Mucosa of rectum (tissue), 2 donors: ENCODE measurements around the gene JAML.
A peak's percentile ranks its signal among the peaks of the same experiment; 100 is the strongest.

Experiments
- H3K27ac ChIP-seq, 2 donors: one replicate each; pipeline ENCODE4 v1.7.0; 2013; ENCODE audit warnings: inconsistent platforms in 2 of 2, low read depth in 2 of 2, low read length in 2 of 2
- H3K27me3 ChIP-seq, 2 donors: one replicate each; pipeline ENCODE4 v1.7.0; 2013; ENCODE audit warnings: low read length in 2 of 2; ENCODE audit not compliant: control insufficient read depth in 2 of 2, insufficient read depth in 2 of 2
- H3K36me3 ChIP-seq, 2 donors: one replicate each; pipeline ENCODE4 v1.7.0; 2013; ENCODE audit warnings: low read length in 2 of 2; ENCODE audit not compliant: control insufficient read depth in 2 of 2, insufficient read depth in 2 of 2
- H3K4me1 ChIP-seq, 2 donors: one replicate each; pipeline ENCODE4 v1.7.0; 2013; ENCODE audit warnings: low read length in 2 of 2, mild to moderate bottlenecking in 1 of 2; ENCODE audit not compliant: control insufficient read depth in 2 of 2, insufficient read depth in 2 of 2
- H3K4me3 ChIP-seq, 2 donors: one replicate each; pipeline ENCODE4 v1.7.0; 2013; ENCODE audit warnings: low read length in 2 of 2
- H3K9ac ChIP-seq, 2 donors: one replicate each; pipeline ENCODE4 v1.7.0; 2013; ENCODE audit warnings: low read length in 2 of 2, low read depth in 1 of 2, mild to moderate bottlenecking in 1 of 2
- H3K9me3 ChIP-seq, 2 donors: one replicate each; pipeline ENCODE4 v1.7.0; 2013; ENCODE audit warnings: low read length in 2 of 2; ENCODE audit not compliant: control insufficient read depth in 2 of 2
- donor health status: healthy.
- donor health status: Normal muscosa, but diverticular disease.

JAML gene

GRCh38 chr11:118240999-118241763 is 16.4 kb upstream of the JAML start:
- H3K27ac ChIP-seq: peak overlapping the region; percentile 72 to 79
- peak overlapping the region in 1 of 2 donors; percentile 36 for H3K9ac ChIP-seq
- peak overlapping the region; percentile 20 to 62 for H3K4me3 ChIP-seq
- no peaks in the 10 kb centered on the region for H3K36me3 ChIP-seq
- H3K27me3 ChIP-seq: no peaks in the 10 kb centered on the region
- peaks cover 23 to 31% of the 10 kb centered on the region in 2 donors for H3K4me1 ChIP-seq
- no peaks in the 10 kb centered on the region for H3K9me3 ChIP-seq

GRCh38 chr11:118239509-118240205 is 14.8 kb upstream of the JAML start:
- Histone ChIP-seq H3K9me3 (no peaks in the 10 kb centered on the region), H3K27ac (peak overlapping the region; percentile 26 to 72), H3K4me1 (peaks cover 23 to 29% of the 10 kb centered on the region in 2 donors), H3K36me3 (peaks cover 0 to 6% of the 10 kb centered on the region in 2 donors), H3K9ac (no peak overlapping the region), H3K27me3 (no peaks in the 10 kb centered on the region), H3K4me3 (peak overlapping the region in 1 of 2 donors; percentile 10)

- Histone ChIP-seq H3K4me3 (no peak overlapping the region), H3K27ac (peak overlapping the region in 1 of 2 donors; percentile 3), H3K36me3 (peaks cover 0 to 13% of the 10 kb centered on the region in 2 donors), H3K9ac (no peak overlapping the region), H3K27me3 (no peaks in the 10 kb centered on the region), H3K9me3 (no peaks in the 10 kb centered on the region), H3K4me1 (peaks cover 23 to 29% of the 10 kb centered on the region in 2 donors)
Observed at GRCh38 chr11:118238929-118239328, 14.1 kb upstream of the JAML start.

- no peaks in the 10 kb centered on the region for H3K27me3 ChIP-seq
Observed at GRCh38 chr11:118238421-118238820, 13.6 kb upstream of the JAML start.

GRCh38 chr11:118236170-118236569 is 11.4 kb upstream of the JAML start:
- H3K4me3 ChIP-seq: no peak overlapping the region
- H3K36me3 ChIP-seq: peaks cover 3 to 18% of the 10 kb centered on the region in 2 donors
- H3K9me3 ChIP-seq: no peaks in the 10 kb centered on the region
- H3K27ac ChIP-seq: no peak overlapping the region
- H3K27me3 ChIP-seq: no peaks in the 10 kb centered on the region
- no peak overlapping the region for H3K9ac ChIP-seq
- H3K4me1 ChIP-seq: peaks cover 16 to 19% of the 10 kb centered on the region in 2 donors

More at GRCh38 chr11:118238421-118238820, 13.6 kb upstream of the JAML start:
- H3K4me3 ChIP-seq: no peak overlapping the region
- no peaks in the 10 kb centered on the region for H3K9me3 ChIP-seq
- H3K4me1 ChIP-seq: peaks cover 23 to 28% of the 10 kb centered on the region in 2 donors
- no peak overlapping the region for H3K9ac ChIP-seq
- peak overlapping the region in 1 of 2 donors; percentile 3 for H3K27ac ChIP-seq
- H3K36me3 ChIP-seq: peaks cover 0 to 13% of the 10 kb centered on the region in 2 donors

- Histone ChIP-seq H3K4me3 (no peak overlapping the region), H3K36me3 (peaks cover 6 to 18% of the 10 kb centered on the region in 2 donors), H3K27ac (no peak overlapping the region), H3K27me3 (no peaks in the 10 kb centered on the region), H3K4me1 (peaks cover 6% of the 10 kb centered on the region in 2 donors), H3K9me3 (no peaks in the 10 kb centered on the region), H3K9ac (no peak overlapping the region)
Observed at GRCh38 chr11:118234833-118235232, 10.0 kb upstream of the JAML start.

GRCh38 chr11:118233850-118234249 is 9.0 kb upstream of the JAML start:
- Histone ChIP-seq H3K27ac (no peak overlapping the region), H3K9ac (no peak overlapping the region), H3K4me3 (no peak overlapping the region), H3K27me3 (no peaks in the 10 kb centered on the region), H3K36me3 (peaks cover 6 to 18% of the 10 kb centered on the region in 2 donors), H3K4me1 (no peaks in the 10 kb centered on the region), H3K9me3 (no peaks in the 10 kb centered on the region)

GRCh38 chr11:118233377-118233776 is 8.6 kb upstream of the JAML start:
- Histone ChIP-seq H3K9ac (no peak overlapping the region), H3K9me3 (no peaks in the 10 kb centered on the region), H3K27me3 (no peaks in the 10 kb centered on the region), H3K4me1 (no peaks in the 10 kb centered on the region), H3K27ac (no peak overlapping the region), H3K36me3 (peaks cover 6 to 18% of the 10 kb centered on the region in 2 donors), H3K4me3 (no peak overlapping the region)

GRCh38 chr11:118232659-118233058 is 7.8 kb upstream of the JAML start:
- no peaks in the 10 kb centered on the region for H3K9me3 ChIP-seq
- no peak overlapping the region for H3K27ac ChIP-seq
- H3K4me3 ChIP-seq: no peak overlapping the region
- no peaks in the 10 kb centered on the region for H3K27me3 ChIP-seq
- H3K9ac ChIP-seq: no peak overlapping the region
- H3K4me1 ChIP-seq: no peaks in the 10 kb centered on the region
- peaks cover 6 to 18% of the 10 kb centered on the region in 2 donors for H3K36me3 ChIP-seq

GRCh38 chr11:118231461-118231860 is 6.7 kb upstream of the JAML start:
- Histone ChIP-seq H3K9me3 (no peaks in the 10 kb centered on the region), H3K4me1 (peaks cover 0 to 4% of the 10 kb centered on the region in 2 donors)

More at GRCh38 chr11:118231461-118231860, 6.7 kb upstream of the JAML start:
- Histone ChIP-seq H3K4me3 (no peak overlapping the region), H3K36me3 (peaks cover 6 to 18% of the 10 kb centered on the region in 2 donors), H3K27me3 (no peaks in the 10 kb centered on the region), H3K27ac (no peak overlapping the region), H3K9ac (no peak overlapping the region)
